Astrocyte (in vitro differentiated cells and primary cell): ENCODE results near the gene TYRP1.

Experiments used
- EZH2 ChIP-seq: IDR thresholded peaks from 2 replicates; pipeline ENCODE4 v1.6.1; 2012; ENCODE audit warnings: mild to moderate bottlenecking, low read length, inconsistent platforms; ENCODE audit not compliant: insufficient read depth
- TF ChIP-seq, protein P1 (sequence below): IDR thresholded peaks from 2 replicates; pipeline ENCODE4 v1.5.1; 2011; ENCODE audit warnings: low read depth, mild to moderate bottlenecking, inconsistent platforms, low read length, moderate library complexity; ENCODE audit not compliant: insufficient read depth

- TF ChIP-seq, protein P1, sequence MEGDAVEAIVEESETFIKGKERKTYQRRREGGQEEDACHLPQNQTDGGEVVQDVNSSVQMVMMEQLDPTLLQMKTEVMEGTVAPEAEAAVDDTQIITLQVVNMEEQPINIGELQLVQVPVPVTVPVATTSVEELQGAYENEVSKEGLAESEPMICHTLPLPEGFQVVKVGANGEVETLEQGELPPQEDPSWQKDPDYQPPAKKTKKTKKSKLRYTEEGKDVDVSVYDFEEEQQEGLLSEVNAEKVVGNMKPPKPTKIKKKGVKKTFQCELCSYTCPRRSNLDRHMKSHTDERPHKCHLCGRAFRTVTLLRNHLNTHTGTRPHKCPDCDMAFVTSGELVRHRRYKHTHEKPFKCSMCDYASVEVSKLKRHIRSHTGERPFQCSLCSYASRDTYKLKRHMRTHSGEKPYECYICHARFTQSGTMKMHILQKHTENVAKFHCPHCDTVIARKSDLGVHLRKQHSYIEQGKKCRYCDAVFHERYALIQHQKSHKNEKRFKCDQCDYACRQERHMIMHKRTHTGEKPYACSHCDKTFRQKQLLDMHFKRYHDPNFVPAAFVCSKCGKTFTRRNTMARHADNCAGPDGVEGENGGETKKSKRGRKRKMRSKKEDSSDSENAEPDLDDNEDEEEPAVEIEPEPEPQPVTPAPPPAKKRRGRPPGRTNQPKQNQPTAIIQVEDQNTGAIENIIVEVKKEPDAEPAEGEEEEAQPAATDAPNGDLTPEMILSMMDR: no peak
- no peak for TF ChIP-seq EZH2
Observed at GRCh38 chr9:12716823-12717600, 23.8 kb downstream of the TYRP1 start.
